ENCODE measurements around the gene CCDC148.

The CCDC148 gene

DNA sequence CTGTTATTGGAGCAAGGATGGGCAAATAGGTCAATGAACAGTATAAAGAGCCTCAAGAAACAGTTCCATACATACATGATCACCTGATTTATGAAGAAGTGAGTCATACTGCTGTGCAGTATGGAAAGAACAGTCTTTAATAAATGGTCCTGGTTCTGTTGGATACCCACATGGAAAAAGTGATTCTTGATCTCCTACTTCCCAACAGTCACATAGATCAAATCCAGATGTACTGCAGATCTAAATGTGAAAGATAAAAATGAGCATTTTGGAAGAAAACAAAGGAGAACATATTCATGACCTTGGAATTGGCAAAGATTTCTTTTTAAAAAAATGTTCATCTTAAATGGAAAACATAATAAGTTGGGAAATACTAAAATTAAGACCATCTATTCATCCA, 75.8 kb downstream of the CCDC148 start:
- ChIA-PET POLR2A (no interaction called here), CTCF (interaction anchor here (0.6 kb wide), 1 partner anchor 183 kb away, joined by 3 read pairs; no protein-coding TSS in a partner anchor)
- Histone ChIP-seq H3K4me1 (ENCODE audit: control insufficient read depth, insufficient read depth, low read length) (no peaks in the 10 kb centered on the region), H3K9me3 (ENCODE audit: control insufficient read depth, insufficient read depth, low read depth, low read length) (no peaks in the 10 kb centered on the region), H3K4me3 (ENCODE audit: low read depth, low read length) (no peak overlapping the region), H3K27ac (ENCODE audit: extremely low read depth, low read depth, low read length) (no peak overlapping the region), H3K36me3 (ENCODE audit: control insufficient read depth in 2 of 2, insufficient read depth in 1 of 2, low read length in 2 of 2) (no peaks in the 10 kb centered on the region)
- no peak for TF ChIP-seq ZNF140 (tag by site-specific recombination; IDR thresholded peaks at IDR 0.05)
- TF ChIP-seq ZNF324 (tag by site-specific recombination; IDR thresholded peaks at IDR 0.05), result no peak
- no peak for TF ChIP-seq ZNF132 (tag by site-specific recombination; IDR thresholded peaks at IDR 0.05; ENCODE audit: borderline replicate concordance)
- TF ChIP-seq ZNF830 (tag by site-specific recombination; IDR thresholded peaks at IDR 0.05; ENCODE audit: low read depth), result no peak
- TF ChIP-seq OVOL3 (tag by site-specific recombination; IDR thresholded peaks at IDR 0.05), result no peak
- no peak for TF ChIP-seq ZNF529 (tag by site-specific recombination; IDR thresholded peaks at IDR 0.05; ENCODE audit: insufficient replicate concordance)
- no peak for TF ChIP-seq ZFP37 (tag by site-specific recombination; IDR thresholded peaks at IDR 0.05)
- TF ChIP-seq YY1 (tag by site-specific recombination; IDR thresholded peaks at IDR 0.05), result no peak
- no peak for TF ChIP-seq ZNF626 (tag by site-specific recombination; IDR thresholded peaks at IDR 0.05)

DNA sequence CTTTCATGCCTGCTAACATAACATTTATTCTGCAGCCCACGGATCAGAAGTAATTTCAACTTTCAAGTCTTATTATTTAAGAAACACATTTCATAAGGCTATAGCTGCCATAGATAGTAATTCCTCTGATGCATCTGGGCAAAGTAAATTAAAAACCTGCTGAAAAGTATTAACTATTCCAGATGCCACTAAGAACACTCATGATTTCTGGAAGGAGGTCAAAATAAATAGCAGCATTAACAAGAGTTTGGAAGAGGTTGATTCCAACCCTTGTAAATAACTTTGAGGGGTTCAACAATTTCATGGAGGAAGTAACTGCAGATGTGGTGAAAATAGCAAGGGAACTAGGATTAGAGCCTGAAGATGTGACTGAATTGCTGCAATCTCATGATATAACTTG, 77.6 kb downstream of the CCDC148 start:
- ChIA-PET CTCF (no interaction called here), POLR2A (interaction anchor here (0.7 kb wide), 1 partner anchor 136 kb away, joined by 6 read pairs; no protein-coding TSS in a partner anchor)
- H3K4me3 ChIP-seq (ENCODE audit: low read depth, low read length), result no peak overlapping the region
- TF ChIP-seq SCRT1 (tag by site-specific recombination; IDR thresholded peaks at IDR 0.05; ENCODE audit: borderline replicate concordance) (no peak), ZNF350 (tag by site-specific recombination; IDR thresholded peaks at IDR 0.05) (no peak), YY1 (tag by site-specific recombination; IDR thresholded peaks at IDR 0.05) (no peak), ZNF202 (tag by site-specific recombination; IDR thresholded peaks at IDR 0.05; ENCODE audit: borderline replicate concordance) (no peak)
- no peak overlapping the region for H3K27ac ChIP-seq (ENCODE audit: extremely low read depth, low read depth, low read length)
- no peaks in the 10 kb centered on the region for H3K4me1 ChIP-seq (ENCODE audit: control insufficient read depth, insufficient read depth, low read length)
- H3K36me3 ChIP-seq (ENCODE audit: control insufficient read depth in 2 of 2, insufficient read depth in 1 of 2, low read length in 2 of 2), result no peaks in the 10 kb centered on the region
- no peaks in the 10 kb centered on the region for H3K9me3 ChIP-seq (ENCODE audit: control insufficient read depth, insufficient read depth, low read depth, low read length)

DNA sequence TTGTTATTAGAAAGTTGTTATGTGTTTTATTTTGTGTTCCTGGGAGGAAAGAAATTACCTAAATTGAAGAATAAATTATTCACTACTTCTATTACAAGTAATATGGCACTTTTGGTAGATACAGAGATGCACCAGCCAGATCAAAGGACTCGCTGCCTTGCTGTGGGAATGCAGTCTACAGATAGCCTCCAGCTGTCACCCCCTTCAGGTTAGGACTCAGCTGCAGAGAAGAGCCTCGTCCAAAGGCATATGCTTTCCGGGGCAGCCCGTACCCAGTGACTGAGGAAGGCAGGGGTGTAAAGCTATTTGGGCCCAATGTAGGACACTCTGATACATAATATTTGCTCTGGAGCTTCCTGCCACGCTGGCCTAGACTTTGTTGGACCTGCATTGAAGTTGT, 90.2 kb downstream of the CCDC148 start:
- H3K4me3 ChIP-seq (ENCODE audit: low read depth, low read length), result no peak overlapping the region
- H3K4me1 ChIP-seq (ENCODE audit: control insufficient read depth, insufficient read depth, low read length), result no peaks in the 10 kb centered on the region
- no peaks in the 10 kb centered on the region for H3K36me3 ChIP-seq (ENCODE audit: control insufficient read depth in 2 of 2, insufficient read depth in 1 of 2, low read length in 2 of 2)
- POLR2A ChIA-PET, result no interaction called here
- no peaks in the 10 kb centered on the region for H3K9me3 ChIP-seq (ENCODE audit: control insufficient read depth, insufficient read depth, low read depth, low read length)
- CTCF ChIA-PET, result no interaction called here
- H3K27ac ChIP-seq (ENCODE audit: extremely low read depth, low read depth, low read length), result no peak overlapping the region
- TF ChIP-seq, protein P1, sequence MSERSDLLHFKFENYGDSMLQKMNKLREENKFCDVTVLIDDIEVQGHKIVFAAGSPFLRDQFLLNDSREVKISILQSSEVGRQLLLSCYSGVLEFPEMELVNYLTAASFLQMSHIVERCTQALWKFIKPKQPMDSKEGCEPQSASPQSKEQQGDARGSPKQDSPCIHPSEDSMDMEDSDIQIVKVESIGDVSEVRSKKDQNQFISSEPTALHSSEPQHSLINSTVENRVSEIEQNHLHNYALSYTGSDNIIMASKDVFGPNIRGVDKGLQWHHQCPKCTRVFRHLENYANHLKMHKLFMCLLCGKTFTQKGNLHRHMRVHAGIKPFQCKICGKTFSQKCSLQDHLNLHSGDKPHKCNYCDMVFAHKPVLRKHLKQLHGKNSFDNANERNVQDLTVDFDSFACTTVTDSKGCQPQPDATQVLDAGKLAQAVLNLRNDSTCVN (tag by site-specific recombination; optimal IDR thresholded peaks at IDR 0.05), result no peak
- TF ChIP-seq, protein P2, sequence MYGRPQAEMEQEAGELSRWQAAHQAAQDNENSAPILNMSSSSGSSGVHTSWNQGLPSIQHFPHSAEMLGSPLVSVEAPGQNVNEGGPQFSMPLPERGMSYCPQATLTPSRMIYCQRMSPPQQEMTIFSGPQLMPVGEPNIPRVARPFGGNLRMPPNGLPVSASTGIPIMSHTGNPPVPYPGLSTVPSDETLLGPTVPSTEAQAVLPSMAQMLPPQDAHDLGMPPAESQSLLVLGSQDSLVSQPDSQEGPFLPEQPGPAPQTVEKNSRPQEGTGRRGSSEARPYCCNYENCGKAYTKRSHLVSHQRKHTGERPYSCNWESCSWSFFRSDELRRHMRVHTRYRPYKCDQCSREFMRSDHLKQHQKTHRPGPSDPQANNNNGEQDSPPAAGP (tag by site-specific recombination; IDR thresholded peaks at IDR 0.05), result no peak
- TF ChIP-seq, protein P3, sequence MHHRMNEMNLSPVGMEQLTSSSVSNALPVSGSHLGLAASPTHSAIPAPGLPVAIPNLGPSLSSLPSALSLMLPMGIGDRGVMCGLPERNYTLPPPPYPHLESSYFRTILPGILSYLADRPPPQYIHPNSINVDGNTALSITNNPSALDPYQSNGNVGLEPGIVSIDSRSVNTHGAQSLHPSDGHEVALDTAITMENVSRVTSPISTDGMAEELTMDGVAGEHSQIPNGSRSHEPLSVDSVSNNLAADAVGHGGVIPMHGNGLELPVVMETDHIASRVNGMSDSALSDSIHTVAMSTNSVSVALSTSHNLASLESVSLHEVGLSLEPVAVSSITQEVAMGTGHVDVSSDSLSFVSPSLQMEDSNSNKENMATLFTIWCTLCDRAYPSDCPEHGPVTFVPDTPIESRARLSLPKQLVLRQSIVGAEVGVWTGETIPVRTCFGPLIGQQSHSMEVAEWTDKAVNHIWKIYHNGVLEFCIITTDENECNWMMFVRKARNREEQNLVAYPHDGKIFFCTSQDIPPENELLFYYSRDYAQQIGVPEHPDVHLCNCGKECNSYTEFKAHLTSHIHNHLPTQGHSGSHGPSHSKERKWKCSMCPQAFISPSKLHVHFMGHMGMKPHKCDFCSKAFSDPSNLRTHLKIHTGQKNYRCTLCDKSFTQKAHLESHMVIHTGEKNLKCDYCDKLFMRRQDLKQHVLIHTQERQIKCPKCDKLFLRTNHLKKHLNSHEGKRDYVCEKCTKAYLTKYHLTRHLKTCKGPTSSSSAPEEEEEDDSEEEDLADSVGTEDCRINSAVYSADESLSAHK (tag by site-specific recombination; IDR thresholded peaks at IDR 0.05), result no peak
- TF ChIP-seq ZNF292 (tag by site-specific recombination; IDR thresholded peaks at IDR 0.05; ENCODE audit: borderline replicate concordance, low read depth) (no peak), GLIS2 (tag by site-specific recombination; IDR thresholded peaks at IDR 0.05) (no peak), KLF9 (tag by site-specific recombination; IDR thresholded peaks at IDR 0.05; ENCODE audit: low read depth) (no peak), ZNF785 (tag by site-specific recombination; IDR thresholded peaks at IDR 0.05) (no peak), ZNF843 (tag by site-specific recombination; IDR thresholded peaks at IDR 0.05) (no peak), ZNF133 (tag by site-specific recombination; IDR thresholded peaks at IDR 0.05) (no peak), ZNF768 (tag by site-specific recombination; IDR thresholded peaks at IDR 0.05) (no peak)
- TF ChIP-seq, protein P4, sequence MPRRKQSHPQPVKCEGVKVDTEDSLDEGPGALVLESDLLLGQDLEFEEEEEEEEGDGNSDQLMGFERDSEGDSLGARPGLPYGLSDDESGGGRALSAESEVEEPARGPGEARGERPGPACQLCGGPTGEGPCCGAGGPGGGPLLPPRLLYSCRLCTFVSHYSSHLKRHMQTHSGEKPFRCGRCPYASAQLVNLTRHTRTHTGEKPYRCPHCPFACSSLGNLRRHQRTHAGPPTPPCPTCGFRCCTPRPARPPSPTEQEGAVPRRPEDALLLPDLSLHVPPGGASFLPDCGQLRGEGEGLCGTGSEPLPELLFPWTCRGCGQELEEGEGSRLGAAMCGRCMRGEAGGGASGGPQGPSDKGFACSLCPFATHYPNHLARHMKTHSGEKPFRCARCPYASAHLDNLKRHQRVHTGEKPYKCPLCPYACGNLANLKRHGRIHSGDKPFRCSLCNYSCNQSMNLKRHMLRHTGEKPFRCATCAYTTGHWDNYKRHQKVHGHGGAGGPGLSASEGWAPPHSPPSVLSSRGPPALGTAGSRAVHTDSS (tag by site-specific recombination; IDR thresholded peaks at IDR 0.05), result no peak
- TF ChIP-seq, protein P5, sequence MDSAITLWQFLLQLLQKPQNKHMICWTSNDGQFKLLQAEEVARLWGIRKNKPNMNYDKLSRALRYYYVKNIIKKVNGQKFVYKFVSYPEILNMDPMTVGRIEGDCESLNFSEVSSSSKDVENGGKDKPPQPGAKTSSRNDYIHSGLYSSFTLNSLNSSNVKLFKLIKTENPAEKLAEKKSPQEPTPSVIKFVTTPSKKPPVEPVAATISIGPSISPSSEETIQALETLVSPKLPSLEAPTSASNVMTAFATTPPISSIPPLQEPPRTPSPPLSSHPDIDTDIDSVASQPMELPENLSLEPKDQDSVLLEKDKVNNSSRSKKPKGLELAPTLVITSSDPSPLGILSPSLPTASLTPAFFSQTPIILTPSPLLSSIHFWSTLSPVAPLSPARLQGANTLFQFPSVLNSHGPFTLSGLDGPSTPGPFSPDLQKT (IDR thresholded peaks at IDR 0.05; ENCODE audit: borderline replicate concordance, low read depth, low read length), result no peak
